GM06990 (cell line): ENCODE results near the gene WDR5.

Source experiments
- DNase-seq: peaks from one replicate; pipeline ENCODE4 v3.0.0-alpha.2; 2011; ENCODE audit not compliant: insufficient read length; ENCODE audit errors: extremely low read depth
- H3K27me3 ChIP-seq: replicated peaks from 2 replicates; pipeline ENCODE4 v1.6.0; 2011; ENCODE audit warnings: low read length; ENCODE audit not compliant: control insufficient read depth, insufficient read depth
- H3K36me3 ChIP-seq: 2 replicates; pipeline ENCODE4 v1.5.1; 2011; ENCODE audit warnings: low read length; ENCODE audit not compliant: control insufficient read depth, insufficient read depth
- H3K4me3 ChIP-seq: replicated peaks from 2 replicates; pipeline ENCODE4 v1.5.1; 2011; ENCODE audit warnings: low read depth, mild to moderate bottlenecking, control low read depth, low read length
- TF ChIP-seq, protein P1 (sequence below): IDR thresholded peaks from 2 replicates; pipeline ENCODE4 v1.5.1; 2011; ENCODE audit warnings: low read length, control low read depth, mild to moderate bottlenecking, inconsistent platforms; ENCODE audit not compliant: insufficient read depth, poor library complexity, severe bottlenecking

Gene WDR5

DNA sequence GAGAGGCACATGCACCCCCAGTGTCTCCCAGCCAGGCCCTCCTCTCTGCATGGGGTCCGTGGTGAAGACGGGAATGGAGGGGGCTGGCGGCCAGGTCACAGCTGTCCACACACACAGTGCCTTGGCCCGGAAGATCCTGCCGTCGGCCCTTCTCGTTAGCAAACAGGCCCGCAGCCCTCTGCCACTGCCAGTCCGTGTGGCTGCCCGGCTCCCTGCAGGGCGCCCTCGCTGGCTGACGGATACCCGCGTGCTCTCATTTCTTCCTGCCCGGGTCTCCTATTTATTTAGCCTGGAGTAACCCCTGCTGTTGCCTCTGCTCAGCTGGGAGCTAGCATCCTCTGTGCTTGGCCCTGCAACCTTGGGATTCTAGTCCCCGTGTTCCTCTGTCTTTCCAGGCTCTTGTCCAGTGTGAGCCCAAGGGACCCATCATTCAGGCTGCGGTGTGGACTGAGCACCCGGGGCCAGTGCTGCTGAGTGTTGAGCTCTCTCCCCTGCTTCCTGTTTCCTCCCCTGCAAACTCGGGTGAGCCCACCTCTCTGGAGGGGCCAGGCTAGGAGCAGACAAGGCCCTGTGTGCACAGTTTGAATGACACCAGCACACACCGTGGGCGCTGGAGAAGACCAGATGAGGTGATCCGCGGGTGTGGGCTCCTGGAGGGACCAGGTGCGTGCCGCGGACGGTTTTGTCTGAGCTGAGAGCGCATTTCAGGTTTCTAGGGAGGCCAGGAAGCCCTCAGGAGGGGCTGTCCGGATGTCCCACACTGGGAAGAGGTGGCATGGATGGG, 43.1 kb downstream of the WDR5 start:
- TF ChIP-seq, protein P1, sequence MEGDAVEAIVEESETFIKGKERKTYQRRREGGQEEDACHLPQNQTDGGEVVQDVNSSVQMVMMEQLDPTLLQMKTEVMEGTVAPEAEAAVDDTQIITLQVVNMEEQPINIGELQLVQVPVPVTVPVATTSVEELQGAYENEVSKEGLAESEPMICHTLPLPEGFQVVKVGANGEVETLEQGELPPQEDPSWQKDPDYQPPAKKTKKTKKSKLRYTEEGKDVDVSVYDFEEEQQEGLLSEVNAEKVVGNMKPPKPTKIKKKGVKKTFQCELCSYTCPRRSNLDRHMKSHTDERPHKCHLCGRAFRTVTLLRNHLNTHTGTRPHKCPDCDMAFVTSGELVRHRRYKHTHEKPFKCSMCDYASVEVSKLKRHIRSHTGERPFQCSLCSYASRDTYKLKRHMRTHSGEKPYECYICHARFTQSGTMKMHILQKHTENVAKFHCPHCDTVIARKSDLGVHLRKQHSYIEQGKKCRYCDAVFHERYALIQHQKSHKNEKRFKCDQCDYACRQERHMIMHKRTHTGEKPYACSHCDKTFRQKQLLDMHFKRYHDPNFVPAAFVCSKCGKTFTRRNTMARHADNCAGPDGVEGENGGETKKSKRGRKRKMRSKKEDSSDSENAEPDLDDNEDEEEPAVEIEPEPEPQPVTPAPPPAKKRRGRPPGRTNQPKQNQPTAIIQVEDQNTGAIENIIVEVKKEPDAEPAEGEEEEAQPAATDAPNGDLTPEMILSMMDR: no peak
- peak; percentile 4 for DNase-seq
- no peak overlapping the region for H3K4me3 ChIP-seq
- no peaks in the 10 kb centered on the region for H3K36me3 ChIP-seq
- H3K27me3 ChIP-seq: peaks cover 3% of the 10 kb centered on the region; the same call in 1 of the 2 replicates

DNA sequence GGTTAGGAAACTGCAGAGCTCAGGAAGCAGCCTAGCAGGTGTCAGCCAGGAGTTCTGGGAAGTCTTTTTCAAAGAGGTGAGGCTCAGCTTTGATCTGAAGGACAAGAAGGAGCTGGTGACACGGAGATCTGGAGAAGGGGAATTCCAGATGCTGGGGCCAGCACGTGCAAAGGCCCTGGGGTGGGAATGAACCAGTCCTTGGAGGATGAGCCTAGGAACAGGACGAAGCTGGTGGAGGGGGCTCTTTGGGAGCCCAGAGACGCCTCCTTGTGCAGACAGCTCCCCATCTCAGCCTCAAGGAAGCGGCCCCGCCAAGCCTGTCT, 43.7 kb downstream of the WDR5 start:
- Histone ChIP-seq H3K27me3 (peaks cover 3% of the 10 kb centered on the region; the same call in 1 of the 2 replicates), H3K4me3 (no peak overlapping the region), H3K36me3 (no peaks in the 10 kb centered on the region)
- TF ChIP-seq, protein P1: no peak
- no peak for DNase-seq

DNA sequence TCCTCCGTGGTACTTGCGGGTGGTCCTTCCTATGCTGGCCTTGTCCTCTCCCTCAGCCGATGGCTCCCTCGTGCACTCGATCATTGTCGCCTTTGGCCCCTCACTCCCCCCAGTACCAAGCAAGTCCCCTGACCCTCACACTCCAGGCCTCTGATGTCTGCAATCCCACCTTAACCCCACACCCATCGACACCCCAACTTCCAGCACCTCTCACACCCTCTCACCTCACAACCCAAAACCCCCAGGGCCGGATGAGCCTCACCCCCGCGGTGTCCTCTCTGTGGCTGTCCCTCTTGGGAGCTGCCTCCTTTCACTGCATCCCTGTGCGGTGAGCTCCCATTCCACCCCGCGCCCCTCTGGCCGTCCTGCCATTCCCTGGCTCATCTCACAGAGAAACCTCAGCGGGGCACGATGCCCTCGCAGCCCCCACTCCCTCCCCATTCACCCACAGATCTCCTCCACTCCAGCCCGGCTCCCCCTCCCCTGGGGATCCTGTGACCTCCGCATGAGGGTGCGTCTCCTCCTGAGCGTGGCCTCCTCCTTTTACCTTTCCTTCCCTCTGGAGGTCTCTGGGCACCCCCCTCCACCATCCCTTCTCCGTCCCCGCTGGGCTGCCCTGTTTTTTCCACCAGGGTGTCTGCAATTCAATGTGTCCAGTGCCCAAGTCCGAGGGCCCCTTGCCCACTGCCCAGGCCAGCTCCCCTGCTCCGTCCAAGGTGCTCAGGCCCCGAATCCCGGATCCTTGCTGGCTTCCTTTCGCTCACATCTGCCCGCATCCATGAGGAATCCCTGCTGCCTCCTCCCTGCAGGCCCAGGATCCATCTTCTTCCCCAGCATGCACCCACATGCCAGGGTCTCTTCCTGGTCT, 44.3 kb downstream of the WDR5 start:
- Histone ChIP-seq H3K4me3 (no peak overlapping the region), H3K27me3 (peaks cover 3% of the 10 kb centered on the region; the same call in 1 of the 2 replicates), H3K36me3 (no peaks in the 10 kb centered on the region)
- TF ChIP-seq, protein P1: no peak
- peak; percentile 3 for DNase-seq

DNA sequence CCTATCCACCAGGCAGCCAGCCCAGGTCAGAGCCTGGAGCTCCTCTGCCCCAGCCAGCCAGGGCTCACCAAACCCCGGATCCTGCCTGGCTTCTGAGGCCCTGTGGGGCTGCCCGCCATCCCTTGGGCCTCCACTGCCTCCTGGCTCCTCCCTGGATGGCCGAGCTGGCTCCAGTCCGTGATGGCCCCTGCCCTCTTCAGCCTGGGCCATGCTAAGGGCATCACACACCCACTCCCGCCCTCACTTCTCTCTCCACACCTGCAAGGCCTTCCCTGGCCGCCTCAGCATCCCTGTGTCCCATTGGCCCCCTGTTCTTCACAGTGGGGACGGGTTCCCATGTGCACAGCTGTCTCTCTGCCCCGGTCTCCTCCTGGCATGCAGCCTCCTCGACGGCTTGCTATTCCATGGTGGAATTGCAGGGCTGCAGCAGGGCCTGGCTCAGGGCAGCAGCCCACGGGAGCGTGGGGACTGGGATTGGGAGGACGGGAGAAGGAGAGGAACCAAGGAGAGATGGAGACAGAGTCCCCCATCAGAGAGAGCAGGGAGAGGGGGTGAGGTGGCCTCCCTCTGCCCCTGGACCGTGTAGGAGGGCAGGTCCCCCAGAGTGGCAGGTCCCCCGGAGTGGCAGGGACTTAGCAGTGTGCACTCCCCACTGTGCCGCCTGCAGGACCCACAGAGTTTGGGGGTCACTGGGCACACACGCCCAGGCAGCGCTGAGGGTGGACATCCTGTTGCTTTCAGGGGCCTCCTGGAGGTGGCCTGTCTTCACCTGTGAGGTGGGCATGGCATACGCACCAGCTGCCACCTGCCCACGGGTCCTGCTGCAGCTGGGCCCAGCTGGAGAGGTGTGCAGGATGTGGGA, 45.1 kb downstream of the WDR5 start:
- TF ChIP-seq, protein P1: no peak
- no peaks in the 10 kb centered on the region for H3K36me3 ChIP-seq
- no peak for DNase-seq
- H3K4me3 ChIP-seq: no peak overlapping the region
- H3K27me3 ChIP-seq: peaks cover 3% of the 10 kb centered on the region; the same call in 1 of the 2 replicates

DNA sequence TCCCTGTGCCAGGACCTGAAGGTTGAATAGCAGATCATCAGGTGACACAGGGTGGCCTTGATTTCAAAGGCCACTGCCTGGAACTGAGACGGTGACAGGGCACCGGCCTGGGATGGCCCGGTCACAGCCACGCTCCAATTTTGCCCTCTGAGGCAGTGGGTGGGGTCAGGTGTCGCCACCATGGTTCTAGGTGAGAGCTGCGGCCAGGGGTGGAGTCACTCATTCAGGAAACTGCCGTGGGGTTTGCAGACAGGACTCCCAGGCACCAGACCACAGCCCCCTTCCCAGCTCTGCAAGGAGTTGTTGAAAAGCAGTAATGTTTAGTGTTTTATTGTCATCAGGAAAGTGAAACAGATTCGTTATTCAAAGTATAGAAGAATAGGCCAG, 45.8 kb downstream of the WDR5 start:
- Histone ChIP-seq H3K4me3 (no peak overlapping the region), H3K27me3 (peaks cover 3% of the 10 kb centered on the region; the same call in 1 of the 2 replicates), H3K36me3 (no peaks in the 10 kb centered on the region)
- peak; percentile 2 for DNase-seq
- TF ChIP-seq, protein P1: no peak
